T-helper 22 cell (primary cell): ENCODE results near the gene ASCC1.
"Not testable (repeated sequence)": the region's sequence is repeated elsewhere in the genome, so short reads cannot be mapped to it uniquely, and the experiment has no call there.

Source experiments
- DNase-seq: peaks from one replicate; pipeline ENCODE4 v3.0.0-alpha.2; 2020; ENCODE audit warnings: low read depth

Gene ASCC1

GRCh38 chr10:72170263-72170662, 45.8 kb downstream of the ASCC1 start:
- DNase-seq: no peak

- DNase-seq: no peak
These were observed 49.0 kb downstream of the ASCC1 start for GRCh38 chr10:72167118-72167517.

- no peak for DNase-seq
These were observed 51.5 kb downstream of the ASCC1 start for GRCh38 chr10:72164617-72165016.

DNA sequence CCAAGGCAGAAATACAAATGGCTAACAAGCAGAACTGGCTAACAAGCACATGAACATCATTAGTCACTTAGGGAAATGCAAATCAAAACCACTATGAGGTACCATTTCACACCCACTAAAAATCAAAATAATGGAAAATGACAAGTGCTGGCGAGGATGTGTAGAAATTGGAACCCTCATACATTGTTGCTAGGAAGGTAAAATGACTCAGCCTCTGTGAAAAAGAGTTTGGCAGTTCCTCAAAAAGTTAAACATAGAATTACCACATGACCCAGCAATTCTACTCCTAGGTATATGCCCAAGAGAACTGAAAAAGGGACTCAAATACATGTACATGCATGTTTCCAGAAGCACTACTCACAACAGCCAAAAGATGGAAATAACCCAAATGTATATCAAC, 53.1 kb downstream of the ASCC1 start:
- DNase-seq: no peak

DNA sequence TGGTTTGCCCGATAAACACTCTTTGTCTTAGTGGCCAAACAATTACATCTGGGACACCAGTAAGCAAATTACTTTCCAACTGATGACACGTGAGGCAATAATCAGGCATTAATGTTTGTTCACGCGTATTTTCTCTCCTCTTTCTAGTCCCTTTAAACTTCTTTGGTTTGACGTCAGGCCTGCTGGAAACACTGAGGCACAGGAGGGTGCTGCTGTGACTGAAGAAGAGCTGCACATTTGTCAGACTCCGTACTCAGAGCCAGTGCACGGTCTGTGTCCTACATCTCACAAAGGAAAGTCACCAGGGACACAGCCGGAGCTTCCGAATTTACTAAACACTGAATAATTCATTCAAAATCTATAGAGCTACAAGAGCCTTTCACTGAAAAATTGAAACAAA, 57.9 kb downstream of the ASCC1 start:
- DNase-seq: no peak

- DNase-seq: no peak
These were observed 59.9 kb downstream of the ASCC1 start for GRCh38 chr10:72156223-72156622.

GRCh38 chr10:72152286-72152685, 63.8 kb downstream of the ASCC1 start:
- DNase-seq: no peak

DNA sequence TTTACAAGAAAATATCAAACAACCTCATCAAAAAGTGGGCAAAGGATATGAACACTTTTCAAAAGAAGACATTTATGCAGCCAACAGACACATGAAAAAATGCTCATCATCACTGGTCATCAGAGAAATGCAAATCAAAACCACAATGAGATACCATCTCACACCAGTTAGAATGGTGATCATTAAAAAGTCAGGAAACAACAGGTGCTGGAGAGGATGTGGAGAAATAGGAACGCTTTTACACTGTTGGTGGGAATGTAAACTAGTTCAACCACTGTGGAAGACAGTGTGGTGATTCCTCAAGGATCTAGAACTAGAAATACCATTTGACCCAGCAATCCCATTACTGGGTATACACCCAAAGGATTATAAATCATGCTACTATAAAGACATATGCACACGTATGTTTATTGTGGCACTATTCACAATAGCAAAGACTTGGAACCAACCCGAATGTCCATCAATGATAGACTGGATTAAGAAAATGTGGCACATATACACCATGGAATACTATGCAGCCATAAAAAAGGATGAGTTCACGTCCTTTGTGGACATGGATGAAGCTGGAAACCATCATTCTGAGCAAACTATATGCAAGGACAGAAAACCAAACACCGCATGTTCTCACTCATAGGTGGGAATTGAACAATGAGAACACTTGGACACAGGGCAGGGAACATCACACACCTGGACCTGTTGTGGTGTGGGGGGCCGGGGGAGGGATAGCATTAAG, 65.2 kb downstream of the ASCC1 start:
- DNase-seq: not testable (repeated sequence)

DNA sequence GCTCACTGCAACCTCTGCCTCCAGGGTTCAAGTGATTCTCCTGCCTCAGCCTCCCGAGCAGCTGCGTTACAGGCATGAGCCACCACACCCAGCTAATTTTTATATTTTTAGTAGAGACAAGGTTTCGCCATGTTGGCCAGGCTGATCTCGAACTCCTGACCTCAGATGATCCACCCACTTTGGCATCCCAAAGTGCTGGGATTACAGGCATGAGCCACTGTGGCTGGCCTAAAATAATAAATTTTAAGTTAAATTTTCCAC, 68.8 kb downstream of the ASCC1 start:
- DNase-seq: not testable (repeated sequence)

DNA sequence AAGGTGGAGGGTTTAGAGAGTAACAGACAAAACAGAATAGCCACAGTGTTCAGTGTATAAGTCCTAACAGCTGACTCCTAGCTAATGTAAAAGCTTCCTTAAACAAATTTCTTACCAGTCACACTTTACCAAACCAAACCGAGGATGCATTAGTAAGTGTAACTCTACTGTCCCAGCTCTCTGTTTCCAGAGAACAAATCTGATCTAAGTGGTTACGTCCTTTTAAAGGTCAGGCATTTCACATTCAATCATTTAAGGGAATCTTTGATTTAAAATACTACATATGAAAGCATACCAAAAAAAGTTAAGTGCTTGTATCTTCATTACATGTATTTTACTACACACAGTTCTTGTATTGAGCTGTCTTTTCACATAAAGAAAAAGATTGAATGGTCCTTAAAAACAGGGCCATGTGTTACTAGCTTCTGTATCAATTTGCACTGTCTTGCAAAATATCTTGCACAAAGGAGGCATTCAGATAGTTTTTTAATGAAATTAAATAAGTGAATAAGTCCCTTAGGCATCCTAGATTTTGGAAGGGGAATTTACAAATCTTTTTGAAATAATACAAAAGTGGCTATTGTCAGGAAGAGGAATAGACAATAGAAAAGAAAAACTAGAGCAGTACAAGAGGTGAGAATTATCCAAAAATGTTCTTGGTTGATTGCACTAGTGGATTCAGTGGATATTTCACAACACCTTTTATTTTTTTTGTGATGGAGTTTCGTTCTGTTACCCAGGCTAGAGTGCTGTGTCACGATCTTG, 69.3 kb downstream of the ASCC1 start:
- DNase-seq: no peak

- no peak for DNase-seq
These were observed 70.0 kb downstream of the ASCC1 start for GRCh38 chr10:72146071-72146470.

DNA sequence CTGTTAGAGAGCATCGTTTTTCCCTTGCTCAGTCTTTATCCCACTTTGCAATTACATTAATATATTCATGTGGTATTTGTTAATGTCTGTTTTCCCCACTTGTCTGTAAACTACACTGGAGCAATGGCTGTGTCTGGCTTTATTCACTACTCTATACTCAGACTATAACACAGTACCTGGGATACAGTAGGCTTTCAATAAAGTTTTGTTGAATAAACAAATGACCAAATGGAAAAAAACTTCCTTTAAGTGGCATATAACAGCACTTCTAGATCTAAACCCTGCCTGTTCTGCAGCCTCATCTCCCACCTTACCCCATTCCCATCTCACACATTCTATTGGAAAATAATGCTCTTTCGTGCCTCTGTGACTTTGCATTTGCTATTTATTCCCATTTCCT, 70.4 kb downstream of the ASCC1 start:
- no peak for DNase-seq

DNA sequence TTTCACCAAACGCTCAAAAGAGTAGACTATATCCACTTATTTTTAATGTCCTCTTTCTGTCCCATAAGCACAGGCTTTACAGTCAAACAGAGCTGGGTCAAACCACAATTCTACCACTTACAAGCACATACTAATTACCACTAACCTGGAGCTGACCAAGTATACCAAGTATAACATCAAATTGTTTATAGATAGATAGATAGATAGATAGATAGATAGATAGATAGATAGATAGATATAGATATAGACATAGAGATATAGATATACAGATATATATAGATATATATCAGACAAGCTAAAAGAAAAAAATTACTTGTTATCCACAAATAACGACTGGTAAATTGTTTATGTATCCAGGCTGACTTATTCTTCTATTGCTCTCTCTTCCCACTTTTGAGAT, 75.2 kb downstream of the ASCC1 start:
- DNase-seq: no peak

DNA sequence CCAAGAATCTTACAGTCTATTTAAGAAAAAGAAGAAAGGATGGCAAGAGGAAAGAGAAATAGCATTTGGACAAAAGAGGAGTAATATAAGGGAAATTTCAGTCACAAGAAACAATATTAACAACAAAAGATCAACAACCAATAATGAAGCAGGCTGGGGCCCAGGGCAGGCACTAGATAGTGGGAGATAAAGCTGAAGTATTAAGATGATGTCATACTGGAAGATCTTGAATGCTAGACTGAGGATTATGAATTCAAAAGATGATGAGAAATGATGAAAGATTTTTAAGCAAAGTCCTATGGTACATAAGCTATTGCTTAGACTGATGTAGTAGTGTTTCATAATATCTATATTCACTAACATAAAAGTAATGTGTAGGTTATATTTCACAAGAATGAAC, 75.9 kb downstream of the ASCC1 start:
- DNase-seq: no peak

- DNase-seq: no peak
These were observed 78.5 kb downstream of the ASCC1 start for GRCh38 chr10:72137583-72137982.

DNA sequence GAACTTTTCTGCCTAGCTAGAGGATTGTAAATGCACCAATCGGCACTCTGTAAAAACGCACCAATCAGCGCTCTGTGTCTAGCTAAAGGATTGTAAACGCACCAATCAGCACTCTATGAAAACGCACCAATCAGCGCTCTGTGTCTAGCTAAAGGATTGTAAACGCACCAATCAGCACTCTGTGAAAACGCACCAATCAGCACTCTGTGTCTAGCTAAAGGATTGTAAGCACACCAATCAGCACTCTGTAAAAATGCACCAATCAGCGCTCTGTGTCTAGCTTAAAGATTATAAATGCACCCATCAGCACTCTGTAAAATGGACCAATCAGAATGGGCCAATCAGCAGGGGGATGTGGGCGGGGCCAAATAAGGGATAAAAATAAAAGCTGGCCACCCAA, 79.9 kb downstream of the ASCC1 start:
- not testable (repeated sequence) for DNase-seq

DNA sequence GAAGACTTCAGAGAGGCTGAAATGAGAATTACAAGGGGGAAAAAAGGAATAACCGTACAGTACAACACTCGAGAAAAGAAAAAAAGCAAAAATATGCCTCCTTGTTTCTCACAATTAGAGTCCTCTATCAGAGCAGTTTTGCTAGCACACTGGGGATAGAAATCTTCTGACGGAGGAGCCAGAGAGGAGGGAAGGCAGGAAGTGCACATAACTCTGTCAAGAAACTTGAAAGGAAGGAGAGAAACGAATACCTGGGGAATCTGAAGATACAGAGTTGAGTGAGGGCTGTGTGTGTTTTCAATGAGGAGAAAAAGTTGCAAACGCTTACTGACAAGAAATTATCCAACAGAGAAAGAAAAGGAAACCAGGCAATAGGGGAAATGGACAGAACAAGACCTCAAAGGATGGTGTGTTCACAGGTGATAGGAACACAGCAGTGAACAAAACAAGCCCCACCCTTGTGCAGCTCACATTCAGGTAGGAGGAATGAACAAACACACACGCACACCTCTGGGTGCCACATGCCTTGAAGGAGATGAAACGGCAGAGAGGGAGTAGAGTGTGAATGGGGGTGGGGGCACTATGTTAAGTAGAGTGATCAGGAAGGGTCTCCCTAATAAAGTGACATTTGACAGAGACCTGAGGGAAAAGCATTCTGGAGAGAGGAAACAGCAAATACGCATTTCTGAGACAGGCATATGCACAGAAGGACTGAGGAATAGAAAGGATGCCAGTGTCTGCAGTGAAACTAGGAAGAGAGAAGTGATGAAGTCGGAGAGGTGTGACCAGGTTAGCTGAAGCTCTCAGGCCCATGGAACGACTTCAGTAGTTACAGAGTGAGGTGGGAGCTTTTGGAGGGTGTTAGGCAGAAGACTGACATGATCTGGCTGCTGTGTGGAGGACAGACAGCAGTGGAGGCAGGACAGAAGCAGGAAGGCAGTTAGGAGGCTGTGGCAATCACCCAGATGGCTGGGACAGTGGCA, 81.0 kb downstream of the ASCC1 start:
- DNase-seq: no peak

GRCh38 chr10:72133517-72133916, 82.6 kb downstream of the ASCC1 start:
- no peak for DNase-seq

DNA sequence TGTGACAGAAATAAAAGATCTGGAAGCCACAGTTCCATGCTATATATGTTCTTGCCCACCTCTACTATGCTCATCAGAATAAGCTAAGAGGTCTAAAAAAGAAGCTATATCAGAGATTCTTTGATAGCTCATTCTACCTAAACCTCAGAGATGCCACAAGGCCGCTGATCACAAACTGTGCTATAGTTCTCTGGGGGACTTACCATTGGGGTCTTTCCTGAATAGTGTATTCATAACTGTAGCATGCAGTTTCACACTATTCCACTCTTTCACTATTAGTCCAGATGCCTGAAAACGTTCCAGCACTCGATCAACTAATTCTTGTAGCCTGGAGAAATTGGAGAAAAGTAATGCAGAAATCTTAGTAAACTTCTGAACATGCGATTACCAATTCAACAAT, 83.2 kb downstream of the ASCC1 start:
- no peak for DNase-seq

DNA sequence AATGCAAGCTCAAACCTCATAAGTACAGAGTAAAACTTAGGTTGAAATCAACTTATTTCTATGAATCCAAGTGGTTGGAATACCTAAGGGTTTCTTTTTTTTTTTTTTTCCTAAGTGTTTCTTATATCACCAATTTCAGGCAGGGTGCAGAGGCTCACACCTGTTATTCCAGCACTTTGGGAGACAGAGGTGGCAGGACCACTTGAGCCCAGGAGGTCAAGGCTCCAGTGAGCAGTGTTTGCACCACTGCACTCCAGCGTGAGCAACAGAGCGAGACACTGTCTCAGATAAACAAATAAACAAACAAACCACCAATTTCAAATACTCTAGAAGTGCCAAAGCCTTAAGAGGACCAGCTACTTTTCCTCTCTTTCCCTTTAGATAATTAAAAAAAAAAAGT, 88.5 kb downstream of the ASCC1 start:
- no peak for DNase-seq

GRCh38 chr10:72126872-72127232, 89.2 kb downstream of the ASCC1 start:
- DNase-seq: no peak

- DNase-seq: no peak
These were observed 89.7 kb downstream of the ASCC1 start for GRCh38 chr10:72126184-72126871.
